Trophoblast cell (in vitro differentiated cells and primary cell): Measurements from ENCODE around the gene CHST11.

Experiments used
- DNase-seq, 2 donors: peaks; one replicate each; pipeline ENCODE4 v3.0.0-alpha.2; 2016
- H2AFZ ChIP-seq: 2 replicates; pipeline ENCODE4 v1.6.1; 2013; ENCODE audit warnings: low read length, moderate library complexity, mild to moderate bottlenecking; ENCODE audit not compliant: insufficient read depth, poor library complexity
- H2AK5ac ChIP-seq: 2 replicates; pipeline ENCODE4 v1.6.1; 2013; ENCODE audit warnings: mild to moderate bottlenecking, low read length
- H2BK120ac ChIP-seq: 2 replicates; pipeline ENCODE4 v1.6.1; 2013; ENCODE audit warnings: low read length, mild to moderate bottlenecking, moderate library complexity; ENCODE audit not compliant: insufficient read depth, poor library complexity
- H2BK12ac ChIP-seq: 2 replicates; pipeline ENCODE4 v1.6.1; 2013; ENCODE audit warnings: mild to moderate bottlenecking, low read length, moderate library complexity
- H2BK5ac ChIP-seq: 2 replicates; pipeline ENCODE4 v1.6.1; 2013; ENCODE audit warnings: low read length, low read depth, moderate library complexity, mild to moderate bottlenecking; ENCODE audit not compliant: poor library complexity
- H3K14ac ChIP-seq: 2 replicates; pipeline ENCODE4 v1.6.1; 2013; ENCODE audit warnings: mild to moderate bottlenecking, low read length
- H3K18ac ChIP-seq: 2 replicates; pipeline ENCODE4 v1.6.1; 2013; ENCODE audit warnings: mild to moderate bottlenecking, low read length
- H3K23ac ChIP-seq: 2 replicates; pipeline ENCODE4 v1.6.1; 2013; ENCODE audit warnings: low read length
- H3K27ac ChIP-seq: 2 replicates; pipeline ENCODE4 v1.5.1; 2013; ENCODE audit warnings: low read depth, mild to moderate bottlenecking, inconsistent platforms, low read length, moderate library complexity
- H3K27me3 ChIP-seq: 2 replicates; pipeline ENCODE4 v1.6.1; 2013; ENCODE audit warnings: inconsistent platforms, mild to moderate bottlenecking, low read length, moderate library complexity; ENCODE audit not compliant: insufficient read depth
- H3K36me3 ChIP-seq, 2 experiments: 1 replicate in 1 of 2; 2 replicates in 1 of 2; pipeline ENCODE4 v1.6.1; 2013; ENCODE audit warnings: low read length in 2 of 2, mild to moderate bottlenecking in 2 of 2, moderate library complexity in 1 of 2; ENCODE audit not compliant: insufficient read depth in 2 of 2, control insufficient read depth in 1 of 2
- H3K4ac ChIP-seq: 2 replicates; pipeline ENCODE4 v1.6.1; 2013; ENCODE audit warnings: low read depth, mild to moderate bottlenecking, low read length, moderate library complexity
- H3K4me1 ChIP-seq, 2 experiments: 1 replicate in 1 of 2; 2 replicates in 1 of 2; pipeline ENCODE4 v1.6.1; 2013; ENCODE audit warnings: low read length in 2 of 2, mild to moderate bottlenecking in 2 of 2, moderate library complexity in 1 of 2; ENCODE audit not compliant: insufficient read depth in 2 of 2, control insufficient read depth in 1 of 2
- H3K4me2 ChIP-seq: 2 replicates; pipeline ENCODE4 v1.6.1; 2013; ENCODE audit warnings: inconsistent platforms, mild to moderate bottlenecking, low read length, moderate library complexity
- H3K4me3 ChIP-seq: 2 replicates; pipeline ENCODE4 v1.5.1; 2013; ENCODE audit warnings: mild to moderate bottlenecking, low read depth, low read length, inconsistent platforms
- H3K79me1 ChIP-seq: one replicate; pipeline ENCODE4 v1.6.1; 2013; ENCODE audit warnings: low read length
- H3K79me2 ChIP-seq: 2 replicates; pipeline ENCODE4 v1.6.1; 2013; ENCODE audit warnings: low read length, mild to moderate bottlenecking; ENCODE audit not compliant: control insufficient read depth, insufficient read depth, poor library complexity
- H3K9ac ChIP-seq: 2 replicates; pipeline ENCODE4 v1.6.1; 2013; ENCODE audit warnings: mild to moderate bottlenecking, low read length
- H3K9me3 ChIP-seq: 2 replicates; pipeline ENCODE4 v1.6.1; 2013; ENCODE audit warnings: low read depth, mild to moderate bottlenecking, control low read depth, inconsistent platforms, low read length; ENCODE audit not compliant: insufficient read depth
- H4K12ac ChIP-seq: 2 replicates; pipeline ENCODE4 v1.6.1; 2013; ENCODE audit warnings: low read depth, mild to moderate bottlenecking, low read length, moderate library complexity
- H4K8ac ChIP-seq: 2 replicates; pipeline ENCODE4 v1.6.1; 2013; ENCODE audit warnings: low read depth, mild to moderate bottlenecking, low read length, moderate library complexity
- H4K91ac ChIP-seq: one replicate; pipeline ENCODE4 v1.6.1; 2013; ENCODE audit warnings: low read depth, mild to moderate bottlenecking, low read length, moderate library complexity
- WGBS: extraction: QIAGEN DNeasy Blood & Tissue Kit; methylation state at CpG from one replicate; pipeline ENCODE4 v1.1.7; 2013; ENCODE audit warnings: missing lambda C conversion rate; ENCODE audit not compliant: insufficient read length, insufficient coverage; ENCODE audit errors: extremely low coverage; 5-methylcytosine and 5-hydroxymethylcytosine counted together

The CHST11 gene

DNA sequence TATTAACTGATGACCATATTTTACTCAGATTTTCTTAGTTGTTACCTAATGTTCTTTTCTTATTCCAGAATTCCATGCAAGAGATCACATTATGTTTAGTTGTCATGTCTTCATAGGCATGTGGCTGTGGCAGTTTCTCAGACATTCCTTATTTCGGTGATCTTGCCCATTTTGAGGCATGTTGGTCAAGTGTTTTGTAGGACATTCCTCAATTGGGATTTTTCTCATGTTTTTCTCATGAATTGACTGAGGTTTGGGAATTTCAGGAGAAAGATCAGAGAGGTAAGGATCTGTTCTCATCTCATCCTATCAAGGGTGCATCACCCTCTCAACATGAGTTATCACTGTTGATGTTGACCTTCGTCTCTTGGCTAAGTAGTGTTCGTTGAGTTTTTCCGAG, 81.3 kb downstream of the CHST11 start:
- Histone ChIP-seq H3K4me1 (peaks cover 7 to 13% of the 10 kb centered on the region in 2 experiments), H4K91ac (no peak overlapping the region)
- WGBS, result no CpG with 5 or more reads among the region's 4 CpGs

DNA sequence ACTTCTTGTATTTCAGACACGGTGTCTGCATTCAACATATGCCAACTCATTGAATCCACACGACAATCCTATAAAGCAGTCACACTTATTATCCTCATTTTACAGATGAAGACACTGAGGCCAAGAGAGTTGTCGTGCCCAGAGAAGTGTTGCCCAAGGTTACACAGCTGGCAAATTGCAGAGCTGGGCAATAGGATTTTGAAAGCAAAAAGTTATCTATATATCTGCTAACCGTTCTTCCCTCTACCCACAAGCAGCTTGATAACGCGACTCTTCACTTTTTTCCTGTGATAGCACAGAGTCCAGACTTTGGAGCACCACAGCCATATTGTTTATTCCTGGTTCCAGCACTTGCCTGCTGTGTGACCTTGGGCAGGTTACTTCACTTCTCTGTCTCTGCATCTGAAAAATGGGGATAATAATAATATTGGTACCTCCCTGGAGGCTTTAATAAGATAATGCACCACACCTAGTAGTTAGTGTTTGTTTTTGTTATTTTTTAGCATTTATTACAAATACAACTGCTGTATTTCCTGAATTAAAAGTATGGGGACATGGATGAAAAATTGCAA, 82.2 kb downstream of the CHST11 start:
- Histone ChIP-seq H4K12ac (no peak overlapping the region), H3K9me3 (no peaks in the 10 kb centered on the region), H2BK5ac (no peak overlapping the region), H3K14ac (no peak overlapping the region), H2AK5ac (no peak overlapping the region), H2AFZ (no peak overlapping the region), H4K91ac (no peak overlapping the region), H3K9ac (no peak overlapping the region), H3K27ac (no peak overlapping the region), H3K4ac (no peak overlapping the region), H3K18ac (no peak overlapping the region), H2BK120ac (no peak overlapping the region), H2BK12ac (no peak overlapping the region), H3K27me3 (no peaks in the 10 kb centered on the region), H3K4me3 (no peak overlapping the region), H3K36me3 (no peaks in the 10 kb centered on the region), H3K4me1 (peaks cover 7 to 13% of the 10 kb centered on the region in 2 experiments), H3K23ac (no peak overlapping the region), H3K4me2 (no peak overlapping the region), H3K79me1 (peaks cover 4% of the 10 kb centered on the region), H3K79me2 (no peaks in the 10 kb centered on the region), H4K8ac (no peak overlapping the region)
- WGBS, result no CpG with 5 or more reads among the region's 6 CpGs
- no peak for DNase-seq

More for the DNA sequence above, 81.3 kb downstream of the CHST11 start:
- H2AFZ ChIP-seq, result no peak overlapping the region
- no peaks in the 10 kb centered on the region for H3K79me2 ChIP-seq
- no peak overlapping the region for H3K4me3 ChIP-seq
- H3K18ac ChIP-seq, result no peak overlapping the region
- no peaks in the 10 kb centered on the region for H3K27me3 ChIP-seq
- no peaks in the 10 kb centered on the region for H3K36me3 ChIP-seq
- no peak overlapping the region for H3K4me2 ChIP-seq
- no peak overlapping the region for H3K9ac ChIP-seq
- H2BK5ac ChIP-seq, result no peak overlapping the region
- no peaks in the 10 kb centered on the region for H3K9me3 ChIP-seq
- H3K23ac ChIP-seq, result no peak overlapping the region
- DNase-seq, result peak in 1 of 2 donors; percentile 53
- H2AK5ac ChIP-seq, result no peak overlapping the region
- no peak overlapping the region for H4K12ac ChIP-seq
- no peak overlapping the region for H4K8ac ChIP-seq
- no peak overlapping the region for H3K4ac ChIP-seq
- H2BK12ac ChIP-seq, result no peak overlapping the region
- H3K27ac ChIP-seq, result no peak overlapping the region
- no peak overlapping the region for H2BK120ac ChIP-seq
- no peak overlapping the region for H3K14ac ChIP-seq
- peaks cover 4% of the 10 kb centered on the region for H3K79me1 ChIP-seq

DNA sequence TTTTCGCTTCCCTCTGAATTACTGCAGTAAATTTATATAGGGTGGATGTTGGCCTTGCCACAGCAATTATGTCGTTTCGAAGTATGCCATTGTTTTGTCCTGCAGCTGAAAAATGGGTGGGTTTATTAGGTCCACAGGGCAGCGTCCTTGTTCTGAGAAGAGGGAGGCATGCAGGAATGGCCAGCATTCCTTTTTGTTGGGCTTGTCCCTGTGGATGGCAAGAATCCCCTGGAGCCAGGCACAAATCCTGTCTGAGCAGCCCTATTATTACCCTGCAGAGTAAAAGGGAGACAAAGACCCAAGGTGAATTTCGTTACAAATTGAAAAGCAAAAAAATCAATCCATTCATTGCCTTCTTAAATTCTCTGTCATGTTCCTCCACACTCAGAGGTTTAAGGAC, 88.1 kb downstream of the CHST11 start:
- H3K4me1 ChIP-seq, result peaks cover 9 to 14% of the 10 kb centered on the region in 2 experiments
- no peak overlapping the region for H2BK12ac ChIP-seq
- H3K18ac ChIP-seq, result no peak overlapping the region
- no CpG with 5 or more reads among the region's 5 CpGs for WGBS
- H3K79me2 ChIP-seq, result peaks cover 1% of the 10 kb centered on the region
- peaks cover 1% of the 10 kb centered on the region for H3K9me3 ChIP-seq
- H3K79me1 ChIP-seq, result peaks cover 3% of the 10 kb centered on the region
- no peak overlapping the region for H3K9ac ChIP-seq
- no peak overlapping the region for H4K12ac ChIP-seq
- H4K8ac ChIP-seq, result no peak overlapping the region
- H3K23ac ChIP-seq, result no peak overlapping the region
- H3K36me3 ChIP-seq, result no peaks in the 10 kb centered on the region
- H3K4ac ChIP-seq, result no peak overlapping the region
- H2AFZ ChIP-seq, result no peak overlapping the region
- no peak overlapping the region for H3K4me3 ChIP-seq
- no peak overlapping the region for H4K91ac ChIP-seq
- H2AK5ac ChIP-seq, result no peak overlapping the region
- no peak overlapping the region for H2BK5ac ChIP-seq
- DNase-seq, result no peak
- no peak overlapping the region for H2BK120ac ChIP-seq
- no peaks in the 10 kb centered on the region for H3K27me3 ChIP-seq
- no peak overlapping the region for H3K27ac ChIP-seq
- peak overlapping the region; percentile 22 for H3K4me2 ChIP-seq
- peak overlapping the region; percentile 69 for H3K14ac ChIP-seq

DNA sequence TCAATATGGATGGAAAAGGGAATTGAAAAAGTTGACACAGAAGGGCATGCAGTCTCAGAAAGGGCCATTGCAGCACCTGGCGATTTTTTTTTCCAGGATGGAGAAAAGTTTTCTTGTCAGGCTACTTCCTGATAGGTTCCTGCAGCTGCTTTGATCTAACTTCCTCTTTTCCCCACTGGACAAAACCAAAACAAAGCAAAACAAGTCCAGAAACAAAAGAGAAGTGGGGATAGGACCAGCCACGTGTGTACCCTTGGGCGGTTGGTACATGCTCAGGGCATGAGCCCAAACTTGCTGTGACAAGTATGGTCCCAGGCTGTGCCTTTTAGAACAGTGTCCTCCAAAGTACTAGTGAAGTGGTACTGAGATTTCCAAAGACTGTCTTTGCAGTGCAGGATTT, 89.8 kb downstream of the CHST11 start:
- no peak overlapping the region for H4K12ac ChIP-seq
- no peak overlapping the region for H3K4me2 ChIP-seq
- H3K27me3 ChIP-seq, result no peaks in the 10 kb centered on the region
- no peak overlapping the region for H2AK5ac ChIP-seq
- H2BK5ac ChIP-seq, result no peak overlapping the region
- no peak overlapping the region for H3K18ac ChIP-seq
- H3K79me1 ChIP-seq, result peaks cover 2% of the 10 kb centered on the region
- H4K8ac ChIP-seq, result no peak overlapping the region
- H2BK120ac ChIP-seq, result no peak overlapping the region
- H2AFZ ChIP-seq, result no peak overlapping the region
- no peak overlapping the region for H3K4me3 ChIP-seq
- no peak overlapping the region for H3K27ac ChIP-seq
- no peak for DNase-seq
- H3K14ac ChIP-seq, result no peak overlapping the region
- no peak overlapping the region for H2BK12ac ChIP-seq
- peaks cover 8 to 11% of the 10 kb centered on the region in 2 experiments for H3K4me1 ChIP-seq
- no peak overlapping the region for H3K9ac ChIP-seq
- H3K9me3 ChIP-seq, result peaks cover 1% of the 10 kb centered on the region
- H3K79me2 ChIP-seq, result peaks cover 1% of the 10 kb centered on the region
- H3K23ac ChIP-seq, result no peak overlapping the region
- H4K91ac ChIP-seq, result no peak overlapping the region
- WGBS, result no CpG with 5 or more reads among the region's 3 CpGs
- no peak overlapping the region for H3K4ac ChIP-seq
- no peaks in the 10 kb centered on the region for H3K36me3 ChIP-seq
